Measurements from ENCODE around the gene RFXAP. TPM values are rescaled to one million over a fixed set of nuclear protein-coding genes. Genes with fewer than 3 reads are reported as not detected.

Gene RFXAP
- total and polyA plus RNA-seq, 2 experiments from 2014 or later = 1.8 to 2.2 TPM

- peak overlapping the region; percentile 78 for H3K9ac ChIP-seq
- TF ChIP-seq EZH2 (IDR thresholded peaks at IDR 0.05; ENCODE audit: insufficient read depth, poor library complexity, severe bottlenecking) (no peak), EZH2phosphoT487 (IDR thresholded peaks at IDR 0.05; ENCODE audit: insufficient read depth, low read depth) (no peak)
These were observed 822 bp upstream of the RFXAP start for GRCh38 chr13:36817996-36818803.

GRCh38 chr13:36819739-36820090, 693 bp downstream of the RFXAP start:
- H3K27ac ChIP-seq = peak overlapping the region; percentile 41
- H3K4me3 ChIP-seq = peak overlapping the region; percentile 93
- peak overlapping the region; percentile 80 for H3K4me2 ChIP-seq (ENCODE audit: unreplicated experiment)
- peak overlapping the region; percentile 78 for H3K9ac ChIP-seq
- in situ Hi-C loops (cut with MboI) = no loop called here
- H3F3A ChIP-seq (ENCODE audit: insufficient read depth) = no peaks in the 10 kb centered on the region
- no peaks in the 10 kb centered on the region for H3K36me3 ChIP-seq (ENCODE audit: low read depth)
- no peaks in the 10 kb centered on the region for H3K27me3 ChIP-seq (replicated peaks; ENCODE audit: insufficient read depth)
- H4K20me1 ChIP-seq (ENCODE audit: insufficient read depth) = no peaks in the 10 kb centered on the region
- WGBS, 2 experiments (ENCODE audit: low coverage in 1 of 2, low lambda C conversion rate in 2 of 2, missing lambda C conversion rate in 2 of 2) = 1% methylated on average over 20 of the region's 20 CpGs
- H3K9me3 ChIP-seq (ENCODE audit: low read depth) = no peaks in the 10 kb centered on the region
- TF ChIP-seq EZH2 (IDR thresholded peaks at IDR 0.05; ENCODE audit: insufficient read depth, poor library complexity, severe bottlenecking) (no peak), EZH2phosphoT487 (IDR thresholded peaks at IDR 0.05; ENCODE audit: insufficient read depth, low read depth) (no peak)
- DNase-seq = peak; percentile 52
- H2AFZ ChIP-seq = peak overlapping the region; percentile 100
- H3K4me1 ChIP-seq (ENCODE audit: insufficient read depth) = peaks cover 9% of the 10 kb centered on the region
- peaks cover 55% of the 10 kb centered on the region for H3K79me2 ChIP-seq (ENCODE audit: insufficient read depth)
- no peaks in the 10 kb centered on the region for H3K9me2 ChIP-seq (ENCODE audit: insufficient read depth)

More at GRCh38 chr13:36817996-36818803, 822 bp upstream of the RFXAP start:
- 23 to 25% methylated on average over 12 of the region's 12 CpGs for WGBS, 2 experiments (ENCODE audit: low coverage in 1 of 2, low lambda C conversion rate in 2 of 2, missing lambda C conversion rate in 2 of 2)
- in situ Hi-C loops (cut with MboI) = no loop called here
- Histone ChIP-seq H2AFZ (peak overlapping the region; percentile 100), H3F3A (ENCODE audit: insufficient read depth) (no peaks in the 10 kb centered on the region), H3K27me3 (replicated peaks; ENCODE audit: insufficient read depth) (no peaks in the 10 kb centered on the region), H3K4me3 (peak overlapping the region; percentile 93), H3K27ac (no peak overlapping the region), H3K4me1 (ENCODE audit: insufficient read depth) (peaks cover 9% of the 10 kb centered on the region), H3K4me2 (ENCODE audit: unreplicated experiment) (peak overlapping the region; percentile 80), H3K9me3 (ENCODE audit: low read depth) (no peaks in the 10 kb centered on the region), H3K36me3 (ENCODE audit: low read depth) (no peaks in the 10 kb centered on the region), H3K79me2 (ENCODE audit: insufficient read depth) (peaks cover 39% of the 10 kb centered on the region), H4K20me1 (ENCODE audit: insufficient read depth) (no peaks in the 10 kb centered on the region), H3K9me2 (ENCODE audit: insufficient read depth) (no peaks in the 10 kb centered on the region)
- DNase-seq = no peak

- no peaks in the 10 kb centered on the region for H3K27me3 ChIP-seq (replicated peaks; ENCODE audit: insufficient read depth)
- H3K9me2 ChIP-seq (ENCODE audit: insufficient read depth) = no peaks in the 10 kb centered on the region
- WGBS, 2 experiments (ENCODE audit: low coverage in 1 of 2, low lambda C conversion rate in 2 of 2, missing lambda C conversion rate in 2 of 2) = 32 to 36% methylated on average over 4 of the region's 4 CpGs
- no peak for TF ChIP-seq EZH2 (IDR thresholded peaks at IDR 0.05; ENCODE audit: insufficient read depth, poor library complexity, severe bottlenecking)
- no peak for TF ChIP-seq EZH2phosphoT487 (IDR thresholded peaks at IDR 0.05; ENCODE audit: insufficient read depth, low read depth)
- peaks cover 60% of the 10 kb centered on the region for H3K79me2 ChIP-seq (ENCODE audit: insufficient read depth)
- in situ Hi-C loops (cut with MboI) = no loop called here
- no peaks in the 10 kb centered on the region for H3K9me3 ChIP-seq (ENCODE audit: low read depth)
- peak; percentile 24 for DNase-seq
- no peak overlapping the region for H3K27ac ChIP-seq
- H3K9ac ChIP-seq = peak overlapping the region; percentile 78
- no peaks in the 10 kb centered on the region for H4K20me1 ChIP-seq (ENCODE audit: insufficient read depth)
- peaks cover 9% of the 10 kb centered on the region for H3K4me1 ChIP-seq (ENCODE audit: insufficient read depth)
- H3K36me3 ChIP-seq (ENCODE audit: low read depth) = no peaks in the 10 kb centered on the region
- H2AFZ ChIP-seq = peak overlapping the region; percentile 100
- H3F3A ChIP-seq (ENCODE audit: insufficient read depth) = no peaks in the 10 kb centered on the region
- peak overlapping the region; percentile 80 for H3K4me2 ChIP-seq (ENCODE audit: unreplicated experiment)
- H3K4me3 ChIP-seq = peak overlapping the region; percentile 93
These were observed 1.2 kb downstream of the RFXAP start for GRCh38 chr13:36820222-36820621.

GRCh38 chr13:36822785-36823184, 3.8 kb downstream of the RFXAP start:
- Histone ChIP-seq H3K4me3 (peak overlapping the region; percentile 18; the same call in 1 of the 2 replicates), H3K27me3 (replicated peaks; ENCODE audit: insufficient read depth) (no peaks in the 10 kb centered on the region), H3K36me3 (ENCODE audit: low read depth) (peaks cover 16% of the 10 kb centered on the region; the same call in 1 of the 2 replicates), H3K27ac (no peak overlapping the region), H3K9ac (no peak overlapping the region), H3K9me2 (ENCODE audit: insufficient read depth) (no peaks in the 10 kb centered on the region), H4K20me1 (ENCODE audit: insufficient read depth) (no peaks in the 10 kb centered on the region), H2AFZ (peak overlapping the region; percentile 25; the same call in 1 of the 2 replicates), H3F3A (ENCODE audit: insufficient read depth) (no peaks in the 10 kb centered on the region), H3K4me2 (ENCODE audit: unreplicated experiment) (no peak overlapping the region), H3K9me3 (ENCODE audit: low read depth) (no peaks in the 10 kb centered on the region), H3K4me1 (ENCODE audit: insufficient read depth) (peaks cover 9% of the 10 kb centered on the region), H3K79me2 (ENCODE audit: insufficient read depth) (peaks cover 64% of the 10 kb centered on the region)
- TF ChIP-seq EZH2 (IDR thresholded peaks at IDR 0.05; ENCODE audit: insufficient read depth, poor library complexity, severe bottlenecking) (no peak), EZH2phosphoT487 (IDR thresholded peaks at IDR 0.05; ENCODE audit: insufficient read depth, low read depth) (no peak)
- DNase-seq = peak; percentile 45
- in situ Hi-C loops (cut with MboI) = no loop called here
- WGBS, 2 experiments (ENCODE audit: low coverage in 1 of 2, low lambda C conversion rate in 2 of 2, missing lambda C conversion rate in 2 of 2) = 58 to 62% methylated on average over 3 of the region's 3 CpGs

All from GM23248 (cell line).